ENCODE measurements around the gene CDK9.

DNA sequence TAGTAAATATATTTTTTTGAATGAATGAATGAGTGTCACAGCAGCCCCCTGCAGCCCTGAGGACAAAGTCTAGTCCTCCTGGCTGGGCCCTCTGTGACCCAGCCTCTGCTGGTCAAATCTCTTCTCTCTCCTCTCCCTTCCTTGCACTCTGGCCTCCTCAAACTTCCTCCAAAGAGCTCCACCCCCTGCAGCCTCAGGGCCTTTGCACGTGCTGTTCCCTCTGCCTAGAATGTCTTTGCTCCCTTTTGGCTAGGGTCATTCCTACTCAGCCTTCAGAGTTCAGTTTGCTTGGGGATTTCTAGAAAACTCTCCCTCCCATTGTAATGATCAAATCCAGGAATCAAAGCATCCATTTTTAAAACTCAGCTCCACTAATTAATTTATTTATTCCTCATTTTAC is 20.4 kb upstream of the CDK9 start:
- TF ChIP-seq, protein P1, sequence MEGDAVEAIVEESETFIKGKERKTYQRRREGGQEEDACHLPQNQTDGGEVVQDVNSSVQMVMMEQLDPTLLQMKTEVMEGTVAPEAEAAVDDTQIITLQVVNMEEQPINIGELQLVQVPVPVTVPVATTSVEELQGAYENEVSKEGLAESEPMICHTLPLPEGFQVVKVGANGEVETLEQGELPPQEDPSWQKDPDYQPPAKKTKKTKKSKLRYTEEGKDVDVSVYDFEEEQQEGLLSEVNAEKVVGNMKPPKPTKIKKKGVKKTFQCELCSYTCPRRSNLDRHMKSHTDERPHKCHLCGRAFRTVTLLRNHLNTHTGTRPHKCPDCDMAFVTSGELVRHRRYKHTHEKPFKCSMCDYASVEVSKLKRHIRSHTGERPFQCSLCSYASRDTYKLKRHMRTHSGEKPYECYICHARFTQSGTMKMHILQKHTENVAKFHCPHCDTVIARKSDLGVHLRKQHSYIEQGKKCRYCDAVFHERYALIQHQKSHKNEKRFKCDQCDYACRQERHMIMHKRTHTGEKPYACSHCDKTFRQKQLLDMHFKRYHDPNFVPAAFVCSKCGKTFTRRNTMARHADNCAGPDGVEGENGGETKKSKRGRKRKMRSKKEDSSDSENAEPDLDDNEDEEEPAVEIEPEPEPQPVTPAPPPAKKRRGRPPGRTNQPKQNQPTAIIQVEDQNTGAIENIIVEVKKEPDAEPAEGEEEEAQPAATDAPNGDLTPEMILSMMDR (IDR thresholded peaks at IDR 0.05), result no peak
- no peak for TF ChIP-seq POLR2A (IDR thresholded peaks at IDR 0.05)

Measured in right lobe of liver (tissue), 4 donors.